ENCODE data around the gene SEC22A. TPM values are rescaled to one million over a fixed set of nuclear protein-coding genes. Genes with fewer than 3 reads are reported as not detected.

Gene SEC22A, protein sequence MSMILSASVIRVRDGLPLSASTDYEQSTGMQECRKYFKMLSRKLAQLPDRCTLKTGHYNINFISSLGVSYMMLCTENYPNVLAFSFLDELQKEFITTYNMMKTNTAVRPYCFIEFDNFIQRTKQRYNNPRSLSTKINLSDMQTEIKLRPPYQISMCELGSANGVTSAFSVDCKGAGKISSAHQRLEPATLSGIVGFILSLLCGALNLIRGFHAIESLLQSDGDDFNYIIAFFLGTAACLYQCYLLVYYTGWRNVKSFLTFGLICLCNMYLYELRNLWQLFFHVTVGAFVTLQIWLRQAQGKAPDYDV
- 10 to 100 TPM; 12.5 to 15.1 TPM for total RNA-seq

DNA sequence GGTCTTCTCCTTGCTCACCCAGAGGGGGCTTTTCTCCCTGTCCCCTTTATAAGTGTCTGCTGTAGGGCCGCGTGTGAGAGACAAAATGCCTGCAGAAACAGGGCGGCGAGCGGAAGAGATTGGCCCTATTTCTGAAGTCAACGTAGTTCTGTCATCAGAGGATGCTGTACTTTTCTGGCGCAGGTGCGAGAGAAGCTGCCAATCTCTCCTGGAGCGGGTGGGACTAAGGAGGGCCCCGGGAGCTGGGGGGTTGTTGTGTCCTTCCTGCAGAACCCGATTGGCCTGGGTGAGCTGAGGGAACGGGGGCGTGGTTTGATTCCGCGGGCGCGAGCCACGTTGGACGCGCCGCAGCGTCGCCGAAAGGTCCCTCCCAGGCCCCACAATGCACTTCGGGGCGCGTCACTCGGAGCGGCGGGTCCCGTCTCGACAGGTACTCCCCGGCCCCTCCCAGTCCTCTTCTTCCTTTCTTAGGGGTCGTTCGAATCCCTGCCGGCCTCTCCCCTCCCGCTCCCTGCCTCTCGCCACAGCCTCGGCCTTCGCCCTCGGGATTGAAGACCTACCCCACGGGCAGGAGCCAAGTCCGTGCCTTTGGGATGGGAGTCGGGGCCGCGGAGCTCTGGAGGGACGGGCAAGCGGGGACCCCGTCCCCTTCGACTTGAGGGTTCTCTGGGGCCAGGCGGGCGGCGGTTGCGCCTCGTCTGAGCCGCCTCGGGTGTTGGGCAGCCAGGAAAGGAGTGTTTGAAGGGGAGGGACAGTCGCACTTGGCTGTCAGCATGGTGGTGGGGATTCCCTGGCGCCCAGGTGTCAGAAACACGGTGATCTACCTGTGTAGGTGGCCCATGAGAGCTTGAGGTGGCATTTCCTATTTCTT lies at the start of gene SEC22A:
SEC22A (plus strand) TSS at position 387 of the 871 bp plus-strand sequence. CDS start 7,275 bp downstream, outside the sequence.
- peak within 1 kb of the TSS; percentile 90 for H3K4me3 Mint-ChIP-seq
- ATAC-seq, result peak; percentile 99
- POLR2A ChIA-PET, result interaction anchor here (0.6 to 1.6 kb wide), 8 partner anchors 9 to 637 kb away, joined by 3 to 5 read pairs (median 3); partner anchors contain the start of gene DTX3L

DNA sequence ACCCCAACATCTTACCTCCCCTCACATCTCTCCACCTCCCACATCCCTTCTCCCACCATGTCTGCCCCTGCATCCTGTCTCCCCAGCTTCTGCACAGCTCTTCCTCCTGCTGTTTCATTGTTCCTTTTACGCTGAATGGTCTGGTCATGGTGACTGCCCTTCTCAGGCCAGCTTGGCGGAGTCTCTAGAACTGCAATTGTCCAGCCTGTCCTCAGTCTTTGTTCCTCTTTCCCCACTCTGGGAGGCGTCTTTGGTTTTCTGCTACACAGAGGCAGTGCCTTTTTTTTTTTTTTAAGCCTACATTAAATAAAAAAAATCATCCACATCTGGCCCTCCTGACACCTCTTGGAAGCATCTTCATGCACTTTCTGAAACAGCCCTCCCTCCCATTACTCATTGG lies 49.1 kb upstream of the SEC22A start:
- Mint-ChIP-seq H3K4me3 (no peak overlapping the region), H3K9me3 (ENCODE audit: insufficient read depth) (no peaks in the 10 kb centered on the region), H3K27ac (no peak overlapping the region), H3K4me1 (ENCODE audit: low read depth) (no peaks in the 10 kb centered on the region), H3K27me3 (ENCODE audit: low read depth) (no peaks in the 10 kb centered on the region), H3K36me3 (ENCODE audit: low read depth) (peaks cover 45% of the 10 kb centered on the region)
- ATAC-seq, result no peak
- no peak for DNase-seq
- ChIA-PET POLR2A (no interaction called here), CTCF (no interaction called here)

More for the DNA sequence above, at the start of gene SEC22A:
- peak; percentile 99 for DNase-seq
- Mint-ChIP-seq H3K4me1 (ENCODE audit: low read depth) (peaks cover 21% of the 10 kb centered on the region), H3K27ac (peak within 1 kb of the TSS; percentile 98), H3K9me3 (ENCODE audit: insufficient read depth) (peaks cover 4% of the 10 kb centered on the region), H3K36me3 (ENCODE audit: low read depth) (no peaks in the 10 kb centered on the region), H3K27me3 (ENCODE audit: low read depth) (peaks cover 4% of the 10 kb centered on the region)
- CTCF ChIA-PET, result no interaction called here

DNA sequence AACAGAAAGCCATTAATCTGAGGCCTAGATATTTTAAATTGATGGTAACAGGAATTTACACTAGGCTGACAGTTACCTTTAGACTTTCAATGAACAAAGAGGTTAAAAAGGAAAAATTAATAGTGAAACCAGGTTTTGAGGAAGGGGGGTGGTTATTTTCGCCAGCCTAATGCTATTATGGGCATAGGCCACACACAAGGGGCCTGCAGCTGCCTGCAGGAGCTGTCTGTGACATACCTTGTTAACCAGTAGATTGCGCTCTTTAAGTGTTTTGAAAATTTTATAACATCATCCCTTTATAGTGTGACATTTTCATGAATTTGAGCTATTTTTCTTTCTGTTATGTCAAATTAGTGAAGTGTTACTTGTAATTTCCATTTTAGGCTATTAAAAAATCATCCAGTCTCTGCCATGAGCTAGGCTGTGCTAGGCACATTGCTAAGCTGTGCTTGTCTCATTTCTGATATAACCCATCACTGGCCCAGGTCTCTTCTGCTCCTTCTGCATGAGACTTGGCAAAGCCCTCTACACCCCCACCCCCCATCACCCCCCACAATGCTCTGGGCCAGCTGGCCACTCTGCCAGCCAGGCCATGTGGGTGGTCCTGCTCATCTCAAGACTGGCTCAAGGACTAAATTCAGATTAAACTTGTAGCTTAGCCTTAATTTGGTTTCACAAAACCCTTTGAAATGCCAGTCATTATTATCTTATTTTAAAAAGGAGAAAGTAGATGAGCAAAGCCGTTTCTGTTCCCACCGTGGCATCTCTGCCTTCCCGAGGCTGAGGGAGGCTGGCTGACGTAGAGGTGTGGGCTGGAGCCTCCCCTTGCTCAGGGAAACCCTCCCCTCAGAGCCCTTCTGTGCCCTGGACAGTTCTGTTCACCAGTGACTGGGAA lies 48.4 kb upstream of the SEC22A start:
- Mint-ChIP-seq H3K36me3 (ENCODE audit: low read depth) (peaks cover 40% of the 10 kb centered on the region), H3K4me1 (ENCODE audit: low read depth) (no peaks in the 10 kb centered on the region), H3K4me3 (no peak overlapping the region), H3K9me3 (ENCODE audit: insufficient read depth) (no peaks in the 10 kb centered on the region), H3K27ac (peak overlapping the region; percentile 6), H3K27me3 (ENCODE audit: low read depth) (no peaks in the 10 kb centered on the region)
- no peak for DNase-seq
- ChIA-PET CTCF (interaction anchor here (0.6 kb wide), 1 partner anchor 33 kb away, joined by 3 read pairs; no protein-coding TSS in a partner anchor), POLR2A (interaction anchor here (0.7 kb wide), 1 partner anchor 10 kb away, joined by 3 read pairs; no protein-coding TSS in a partner anchor)
- no peak for ATAC-seq

DNA sequence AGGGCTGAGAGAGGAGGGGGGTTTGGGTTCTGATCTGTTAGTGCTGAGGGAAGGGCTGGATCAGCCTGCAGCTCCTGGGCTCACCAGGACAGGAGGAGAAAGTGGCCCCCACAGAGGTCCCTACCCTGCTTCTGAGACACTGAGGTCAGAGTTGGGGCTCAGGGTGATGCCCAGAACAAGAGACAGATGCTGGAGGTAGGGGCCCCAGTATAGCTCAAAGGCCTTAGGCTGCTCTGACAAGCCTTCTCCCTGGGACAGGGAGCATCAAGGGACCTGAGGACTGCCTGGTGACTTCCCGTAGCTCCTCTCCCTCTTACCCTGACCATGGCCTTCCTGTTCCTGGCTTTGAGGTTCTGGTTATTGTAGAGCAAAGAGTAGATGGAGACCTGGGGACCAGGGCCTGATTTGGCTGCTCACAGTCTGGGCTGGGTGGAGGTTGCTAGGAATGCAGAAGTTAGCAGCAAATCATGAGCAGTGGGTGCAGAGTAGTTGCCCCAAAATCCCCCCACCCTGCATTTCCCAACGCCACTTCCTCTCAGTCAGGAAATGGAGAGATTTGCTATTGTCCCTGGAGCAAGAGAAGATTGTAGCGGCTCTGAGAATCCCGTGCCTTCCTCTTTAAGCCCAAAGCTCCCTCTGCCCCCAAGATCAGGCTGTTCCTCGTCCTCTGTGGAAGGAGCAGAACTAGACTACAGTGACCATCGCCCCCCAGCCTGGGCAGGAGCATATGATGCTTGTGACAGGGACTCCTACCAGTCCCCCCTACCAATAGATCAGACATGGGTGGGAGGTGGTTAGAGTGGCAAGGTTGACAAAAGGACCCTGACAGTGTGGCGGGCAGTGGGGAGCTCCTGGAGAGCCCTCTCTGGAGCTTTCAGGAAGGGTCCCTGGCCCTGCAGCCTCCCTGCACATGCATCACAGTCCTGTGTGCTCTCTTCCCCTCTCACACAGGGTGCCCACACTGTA lies 47.4 kb upstream of the SEC22A start:
- no peaks in the 10 kb centered on the region for H3K27me3 Mint-ChIP-seq (ENCODE audit: low read depth)
- H3K4me3 Mint-ChIP-seq, result no peak overlapping the region
- no peak overlapping the region for H3K27ac Mint-ChIP-seq
- DNase-seq (no peak), ATAC-seq (no peak)
- POLR2A ChIA-PET, result no interaction called here
- no peaks in the 10 kb centered on the region for H3K4me1 Mint-ChIP-seq (ENCODE audit: low read depth)
- H3K36me3 Mint-ChIP-seq (ENCODE audit: low read depth), result peaks cover 31% of the 10 kb centered on the region
- CTCF ChIA-PET, result no interaction called here
- H3K9me3 Mint-ChIP-seq (ENCODE audit: insufficient read depth), result no peaks in the 10 kb centered on the region

DNA sequence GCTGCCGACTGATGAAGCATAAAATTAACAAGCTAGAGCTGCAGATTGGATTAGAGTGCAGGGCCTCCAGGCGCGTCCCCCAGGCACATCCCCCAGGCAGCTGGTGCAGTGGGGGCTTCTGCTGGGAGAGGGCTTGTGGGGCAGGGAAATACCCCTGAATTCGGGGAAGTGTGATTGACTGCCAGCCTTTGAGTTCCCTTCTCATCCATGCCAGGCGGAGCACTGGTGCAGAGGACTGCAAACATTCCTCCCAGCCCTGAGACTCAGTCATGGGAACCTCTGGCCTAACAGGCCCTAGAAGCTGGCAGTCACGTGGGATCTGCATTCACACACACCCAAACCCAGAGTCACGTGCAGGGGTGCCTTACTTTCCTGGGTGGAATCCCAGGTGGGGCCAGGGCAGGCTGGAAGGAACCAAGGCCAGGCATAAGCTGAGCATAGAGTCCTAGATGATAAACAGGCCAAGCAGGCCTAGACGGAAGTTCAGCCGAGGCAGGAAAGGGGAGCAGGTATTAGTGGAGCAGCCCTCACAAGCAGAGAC lies 46.2 kb upstream of the SEC22A start:
- H3K27me3 Mint-ChIP-seq (ENCODE audit: low read depth), result no peaks in the 10 kb centered on the region
- no peak overlapping the region for H3K4me3 Mint-ChIP-seq
- no peak for ATAC-seq
- H3K27ac Mint-ChIP-seq, result no peak overlapping the region
- H3K9me3 Mint-ChIP-seq (ENCODE audit: insufficient read depth), result no peaks in the 10 kb centered on the region
- POLR2A ChIA-PET, result no interaction called here
- H3K36me3 Mint-ChIP-seq (ENCODE audit: low read depth), result peaks cover 18% of the 10 kb centered on the region
- no peak for DNase-seq
- CTCF ChIA-PET, result no interaction called here
- H3K4me1 Mint-ChIP-seq (ENCODE audit: low read depth), result no peaks in the 10 kb centered on the region

DNA sequence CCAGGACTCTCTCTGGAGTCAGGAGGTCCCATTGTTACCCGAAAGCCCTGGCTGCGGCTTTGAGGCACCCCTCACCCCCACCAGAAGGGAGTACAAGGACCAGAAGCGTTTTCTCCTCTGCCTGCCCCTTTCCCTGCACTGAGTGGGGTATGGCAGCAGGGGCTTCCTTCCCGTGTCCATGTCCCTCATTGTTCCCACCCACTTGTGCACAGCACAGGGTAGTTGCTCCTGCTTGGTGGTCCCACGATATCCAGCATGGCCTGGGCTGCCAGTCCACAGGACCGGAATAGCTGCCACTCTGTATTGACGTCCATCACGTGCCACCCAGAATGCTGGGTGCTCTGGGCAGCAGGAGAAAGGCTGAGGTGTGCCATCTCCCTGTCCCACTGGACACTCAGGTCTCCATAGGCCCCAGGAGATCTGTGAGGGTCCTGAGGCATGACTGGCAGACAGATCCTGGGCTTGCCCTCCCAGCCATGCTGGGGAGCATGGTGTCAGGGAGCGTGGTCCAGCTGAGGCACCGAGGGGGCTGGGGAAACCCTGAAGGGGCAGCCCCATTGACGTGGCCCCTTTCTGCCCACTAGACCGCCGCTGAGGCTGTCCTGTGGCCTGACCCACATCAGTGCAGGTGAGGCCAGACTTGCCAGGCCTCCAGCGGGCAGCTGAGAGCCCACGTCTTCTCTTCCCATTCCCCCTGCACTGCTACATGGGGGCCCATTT lies 45.3 kb upstream of the SEC22A start:
- no peaks in the 10 kb centered on the region for H3K4me1 Mint-ChIP-seq (ENCODE audit: low read depth)
- no peak for ATAC-seq
- ChIA-PET CTCF (no interaction called here), POLR2A (no interaction called here)
- no peak overlapping the region for H3K4me3 Mint-ChIP-seq
- H3K27ac Mint-ChIP-seq, result no peak overlapping the region
- H3K9me3 Mint-ChIP-seq (ENCODE audit: insufficient read depth), result no peaks in the 10 kb centered on the region
- no peak for DNase-seq
- H3K27me3 Mint-ChIP-seq (ENCODE audit: low read depth), result no peaks in the 10 kb centered on the region
- peaks cover 11% of the 10 kb centered on the region for H3K36me3 Mint-ChIP-seq (ENCODE audit: low read depth)

DNA sequence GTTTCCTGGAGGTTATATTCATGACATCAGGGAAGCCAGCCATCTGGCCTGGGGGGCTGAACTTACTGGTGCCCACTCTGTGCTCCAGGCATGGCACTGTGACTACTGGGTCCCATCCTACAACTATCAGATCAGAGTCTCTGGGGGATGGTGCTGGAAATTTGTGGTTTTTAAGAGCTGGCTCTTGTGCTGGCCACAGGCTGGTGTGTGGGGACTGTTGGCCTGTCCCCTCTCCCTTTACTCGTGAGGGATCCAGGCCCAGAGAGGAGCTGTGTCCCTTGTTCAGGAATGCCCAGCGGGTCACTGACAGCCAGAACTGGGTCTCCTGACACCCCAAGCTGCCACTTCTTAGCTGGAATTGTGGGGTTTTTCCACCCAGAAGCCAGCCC lies 44.5 kb upstream of the SEC22A start:
- H3K4me1 Mint-ChIP-seq (ENCODE audit: low read depth), result no peaks in the 10 kb centered on the region
- DNase-seq (no peak), ATAC-seq (no peak)
- POLR2A ChIA-PET, result no interaction called here
- H3K27me3 Mint-ChIP-seq (ENCODE audit: low read depth), result no peaks in the 10 kb centered on the region
- CTCF ChIA-PET, result no interaction called here
- H3K36me3 Mint-ChIP-seq (ENCODE audit: low read depth), result peaks cover 7% of the 10 kb centered on the region
- H3K27ac Mint-ChIP-seq, result no peak overlapping the region
- no peaks in the 10 kb centered on the region for H3K9me3 Mint-ChIP-seq (ENCODE audit: insufficient read depth)
- no peak overlapping the region for H3K4me3 Mint-ChIP-seq

DNA sequence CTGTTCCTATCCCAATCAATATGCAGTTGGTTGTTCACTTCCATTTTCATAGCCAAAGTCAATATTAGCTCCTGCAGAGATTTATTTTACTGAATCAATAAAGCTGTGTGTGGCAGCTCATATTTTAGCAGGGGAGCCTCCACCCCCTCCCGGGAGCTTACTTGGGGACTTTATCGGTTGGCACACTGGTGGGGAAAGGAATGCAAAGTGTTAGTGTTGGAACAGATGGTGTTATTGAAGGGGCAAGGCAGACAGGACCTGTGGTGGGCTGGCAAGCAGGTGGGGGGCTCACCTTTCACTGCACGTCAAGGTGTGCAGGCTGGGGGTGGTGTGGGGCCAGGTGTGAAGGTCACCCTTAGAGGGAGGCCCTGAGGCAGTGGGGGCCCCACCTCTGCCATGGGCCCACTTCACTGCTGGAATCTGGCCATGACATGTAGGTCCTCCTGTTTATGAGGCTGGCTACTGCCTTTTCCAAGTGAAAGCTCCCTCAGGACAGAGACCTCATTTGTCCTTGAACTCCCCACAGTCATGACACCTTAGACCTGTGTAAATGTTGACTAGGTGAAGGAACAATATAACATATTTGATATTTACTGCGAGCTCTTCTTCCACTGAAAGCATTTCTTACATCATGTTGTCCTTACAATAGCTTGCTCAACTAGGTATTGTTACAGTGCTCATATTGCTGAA lies 44.0 kb upstream of the SEC22A start:
- DNase-seq, result peak; percentile 5
- Mint-ChIP-seq H3K27ac (no peak overlapping the region), H3K4me1 (ENCODE audit: low read depth) (no peaks in the 10 kb centered on the region), H3K9me3 (ENCODE audit: insufficient read depth) (no peaks in the 10 kb centered on the region), H3K4me3 (no peak overlapping the region), H3K27me3 (ENCODE audit: low read depth) (no peaks in the 10 kb centered on the region), H3K36me3 (ENCODE audit: low read depth) (peaks cover 4% of the 10 kb centered on the region)
- ChIA-PET CTCF (no interaction called here), POLR2A (no interaction called here)
- no peak for ATAC-seq

DNA sequence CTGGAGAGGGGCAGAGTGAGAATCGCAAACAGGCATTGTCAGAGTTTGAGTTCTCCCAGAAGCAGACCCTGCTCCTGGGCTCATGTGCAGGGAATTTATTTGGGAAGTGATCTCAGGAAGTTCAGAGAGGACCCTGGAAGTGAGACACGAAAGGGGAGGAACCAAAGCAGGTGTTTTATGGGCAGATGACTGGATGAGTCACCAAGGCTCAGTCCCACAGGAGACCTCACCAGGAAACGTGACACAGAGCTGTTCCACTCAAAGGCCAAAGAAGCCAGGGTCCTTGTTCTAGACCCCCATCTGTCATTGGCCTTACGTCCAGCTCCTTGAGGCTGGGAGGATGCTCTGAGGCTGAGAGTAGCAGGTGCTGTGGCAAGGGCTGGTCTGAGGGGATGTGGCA lies 43.4 kb upstream of the SEC22A start:
- Mint-ChIP-seq H3K9me3 (ENCODE audit: insufficient read depth) (no peaks in the 10 kb centered on the region), H3K27ac (no peak overlapping the region), H3K27me3 (ENCODE audit: low read depth) (no peaks in the 10 kb centered on the region), H3K36me3 (ENCODE audit: low read depth) (no peaks in the 10 kb centered on the region), H3K4me1 (ENCODE audit: low read depth) (no peaks in the 10 kb centered on the region), H3K4me3 (no peak overlapping the region)
- DNase-seq, result peak; percentile 12
- POLR2A ChIA-PET, result no interaction called here
- CTCF ChIA-PET, result no interaction called here
- no peak for ATAC-seq

DNA sequence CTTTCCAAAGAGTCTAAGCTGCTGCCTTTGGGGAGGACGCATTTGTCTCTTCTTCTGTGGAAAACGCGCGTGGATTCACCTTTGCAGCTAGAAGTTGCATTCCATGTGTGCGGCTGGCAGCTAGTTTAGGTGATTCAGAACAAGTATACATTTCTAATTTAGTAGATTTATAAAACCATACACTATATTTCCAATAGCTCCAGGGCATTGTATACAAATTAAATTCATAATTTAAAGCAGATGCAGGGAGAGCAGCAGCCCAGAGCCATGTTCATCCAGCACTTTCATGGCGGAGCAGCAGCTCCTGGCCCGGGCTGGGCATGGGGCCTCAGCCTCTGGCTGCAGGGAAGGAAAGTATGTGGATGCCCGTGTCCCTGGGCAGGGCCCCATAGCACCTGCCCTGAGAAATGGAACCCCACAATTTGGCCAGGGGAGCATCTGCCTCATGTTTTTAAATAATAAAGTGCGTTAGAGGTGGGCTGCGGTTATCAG lies 42.8 kb upstream of the SEC22A start:
- no peak overlapping the region for H3K4me3 Mint-ChIP-seq
- peak; percentile 4 for DNase-seq
- peaks cover under 1% of the 10 kb centered on the region for H3K36me3 Mint-ChIP-seq (ENCODE audit: low read depth)
- ATAC-seq, result no peak
- POLR2A ChIA-PET, result no interaction called here
- no peak overlapping the region for H3K27ac Mint-ChIP-seq
- no peaks in the 10 kb centered on the region for H3K9me3 Mint-ChIP-seq (ENCODE audit: insufficient read depth)
- no peaks in the 10 kb centered on the region for H3K27me3 Mint-ChIP-seq (ENCODE audit: low read depth)
- H3K4me1 Mint-ChIP-seq (ENCODE audit: low read depth), result no peaks in the 10 kb centered on the region
- CTCF ChIA-PET, result no interaction called here
